Measurements from ENCODE around the gene LDHD.

LDHD gene

DNA sequence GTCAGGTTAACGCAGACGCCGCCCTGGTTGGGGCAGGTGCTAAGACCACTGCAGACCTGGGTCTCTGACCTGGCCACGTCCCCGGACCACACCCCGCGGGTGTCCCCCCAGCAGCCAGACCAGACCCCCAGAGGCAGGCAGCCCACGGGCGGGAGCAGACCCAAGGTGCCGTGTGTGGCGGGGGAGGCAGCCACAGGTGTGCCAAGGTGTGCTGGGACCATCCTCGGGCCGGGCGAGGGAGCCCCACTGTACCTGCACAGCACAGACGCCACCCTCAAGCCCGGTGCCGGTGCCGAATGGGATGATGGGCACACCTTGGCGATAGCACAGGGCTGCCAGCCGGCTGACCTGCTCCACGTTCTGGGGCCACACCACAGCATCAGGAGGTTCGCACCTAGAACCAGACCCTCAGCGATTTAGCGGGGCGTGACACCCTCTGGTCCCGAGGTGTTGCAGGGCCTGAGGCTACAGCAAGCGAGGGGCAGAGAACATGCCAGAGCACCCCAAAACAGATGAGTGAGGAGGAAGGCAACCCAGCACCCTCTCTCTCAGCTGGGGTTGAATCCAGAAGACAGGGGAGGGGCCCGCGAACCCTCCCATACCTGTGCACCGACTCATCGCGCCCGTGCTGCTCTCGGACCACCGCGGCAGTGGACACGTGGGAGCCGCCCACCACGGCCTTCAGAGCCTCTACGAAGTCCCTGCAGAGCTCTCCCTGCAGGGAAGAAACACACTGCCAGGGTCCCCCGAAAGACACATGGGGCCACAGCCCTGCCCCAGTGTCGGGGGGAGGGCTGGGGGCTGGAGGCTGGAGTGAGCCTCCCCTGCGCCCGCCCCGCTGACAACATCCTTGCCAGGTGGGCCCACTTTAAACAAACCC lies 1.4 kb downstream of the LDHD start:
- DNase-seq (ENCODE audit: low spot score) = peak; percentile 0

DNA sequence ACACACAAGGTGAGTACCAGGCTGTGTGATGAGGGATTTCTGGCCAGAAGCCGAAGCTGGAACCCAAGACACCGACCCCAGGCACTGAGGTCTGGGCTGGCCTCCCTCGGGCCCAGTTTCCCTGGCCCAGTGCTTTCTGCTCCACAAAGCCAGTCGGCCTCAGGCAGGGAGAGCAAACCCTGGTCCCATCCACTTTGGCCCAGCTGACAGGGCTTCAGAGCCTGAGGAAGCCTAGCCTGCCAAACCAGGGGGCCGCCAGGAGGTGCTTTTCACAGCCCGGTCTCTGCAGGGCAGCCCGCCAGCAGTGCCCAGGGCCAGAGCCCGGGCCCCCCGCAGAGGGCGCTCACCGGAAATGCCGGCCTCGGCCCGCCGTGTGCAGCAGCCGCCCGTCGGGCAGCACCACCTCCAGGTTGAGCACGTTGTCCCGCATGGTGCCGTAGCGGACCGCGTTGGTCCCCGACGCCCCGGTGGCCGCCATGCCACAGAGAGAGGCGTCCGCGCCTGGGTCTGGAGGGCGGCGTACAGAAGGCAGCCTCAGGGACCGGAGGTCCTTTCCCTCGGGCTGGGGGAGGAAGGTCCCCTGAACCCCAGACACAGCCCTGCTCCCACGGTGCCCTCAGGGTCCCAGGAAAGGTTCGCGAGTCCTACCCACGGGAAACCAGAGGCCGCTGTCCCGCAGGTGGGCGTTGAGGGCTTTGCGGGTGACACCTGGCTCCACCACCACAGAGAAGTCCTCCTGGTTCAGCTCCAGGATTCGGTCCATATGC lies 2.2 kb downstream of the LDHD start:
- peak; percentile 1 for DNase-seq (ENCODE audit: low spot score)

DNA sequence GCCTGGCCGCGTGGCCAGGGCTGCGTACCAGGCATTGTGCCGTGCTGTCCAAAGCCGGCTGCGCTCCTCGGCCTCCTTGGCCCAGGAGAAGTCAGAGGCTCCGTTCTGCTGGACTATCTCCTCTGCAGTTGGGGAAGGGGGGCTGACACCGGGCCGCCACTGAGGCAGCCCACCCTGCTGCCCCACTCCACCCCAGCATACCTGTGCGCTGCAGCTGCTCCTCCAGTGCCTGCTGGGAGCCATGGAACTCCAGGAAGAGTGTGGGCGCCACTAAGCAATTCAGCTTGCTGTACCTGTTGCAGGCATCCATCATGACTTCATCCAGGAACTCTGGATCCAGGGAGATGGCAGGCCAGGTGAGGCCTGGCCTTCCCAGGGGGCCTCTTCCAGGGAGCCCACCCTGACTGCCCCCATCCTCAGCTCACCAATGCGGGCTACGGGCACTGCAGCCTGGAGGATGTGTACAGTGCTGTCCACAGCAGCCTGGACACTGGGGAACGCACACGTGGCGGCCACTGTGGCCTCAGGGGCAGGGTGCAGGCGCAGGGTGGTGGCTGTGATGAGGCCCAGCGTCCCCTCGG lies 2.9 kb downstream of the LDHD start:
- DNase-seq (ENCODE audit: low spot score) = no peak

DNA sequence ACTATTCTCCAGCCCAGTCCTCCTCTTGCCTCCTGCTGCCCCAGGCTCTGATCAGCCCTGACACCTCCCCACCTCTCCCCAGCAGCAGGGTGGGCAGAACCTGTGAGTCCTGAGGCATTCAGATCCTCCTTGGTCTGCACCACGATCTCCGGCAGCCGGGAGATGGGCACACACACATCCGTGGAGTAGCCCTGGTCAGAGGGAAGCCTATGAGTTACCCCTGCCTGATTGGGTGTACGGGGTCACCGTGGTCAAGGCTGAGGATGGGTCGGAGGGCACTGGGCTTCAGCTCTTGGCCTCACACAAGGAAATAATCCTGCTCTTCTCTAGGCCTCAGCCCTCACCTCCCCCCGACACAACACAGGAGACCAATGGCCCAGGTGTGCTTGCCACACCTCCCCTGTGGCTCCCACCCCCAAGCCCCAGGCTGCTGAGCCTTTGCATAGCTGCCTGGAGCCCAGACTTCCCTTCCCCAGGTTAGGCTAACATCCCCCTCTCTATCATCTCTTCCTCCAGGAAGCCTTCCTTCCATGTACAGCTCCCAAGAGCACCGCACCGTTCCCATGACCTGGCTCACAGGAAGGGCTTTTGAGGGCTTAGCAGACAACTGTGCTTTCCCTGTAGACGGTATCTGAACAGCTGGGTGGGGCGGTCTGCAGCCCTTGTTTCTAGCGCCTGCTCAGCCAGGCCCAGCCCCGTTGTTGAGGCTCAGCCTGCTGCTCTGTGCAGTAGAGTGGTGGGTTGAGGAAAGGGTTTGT lies 3.7 kb downstream of the LDHD start:
- peak; percentile 4 for DNase-seq (ENCODE audit: low spot score)

DNA sequence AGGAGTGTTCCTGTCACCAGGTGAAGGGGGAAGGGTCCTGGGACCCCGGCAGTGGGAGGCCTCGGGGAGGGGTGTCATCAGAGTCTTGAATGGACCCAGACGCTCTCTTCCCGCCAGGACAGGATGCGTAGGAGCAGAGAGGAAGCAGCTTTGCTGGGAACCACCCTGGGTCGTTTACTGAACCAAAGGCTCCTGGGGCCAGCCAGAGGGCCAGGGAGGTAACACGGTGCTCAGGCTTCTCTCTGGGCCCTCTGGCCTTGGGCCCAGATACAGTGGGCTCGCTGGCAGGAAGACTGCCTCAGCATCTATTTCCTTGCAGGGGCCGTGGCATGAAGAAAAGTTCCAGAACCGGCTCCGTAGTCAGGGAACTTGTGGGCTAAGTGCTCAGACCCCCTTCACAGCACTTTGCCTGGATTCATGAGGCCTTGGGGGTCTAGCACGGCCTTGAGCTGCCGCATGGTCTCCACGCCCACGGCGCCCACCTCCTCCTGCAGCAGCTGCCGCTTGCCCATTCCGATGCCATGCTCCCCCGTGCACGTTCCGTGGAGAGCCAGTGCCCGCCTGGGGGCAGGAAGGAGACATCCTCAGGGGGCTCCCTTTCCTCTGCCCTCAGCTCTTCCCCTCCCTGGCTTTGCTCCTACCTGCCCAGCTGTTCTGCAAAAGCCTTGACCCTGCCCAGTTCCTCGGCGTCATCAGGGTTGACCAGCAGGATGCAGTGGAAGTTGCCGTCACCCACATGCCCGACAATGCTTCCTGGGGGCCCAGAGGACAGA lies 4.4 kb downstream of the LDHD start:
- DNase-seq (ENCODE audit: low spot score) = peak; percentile 7

DNA sequence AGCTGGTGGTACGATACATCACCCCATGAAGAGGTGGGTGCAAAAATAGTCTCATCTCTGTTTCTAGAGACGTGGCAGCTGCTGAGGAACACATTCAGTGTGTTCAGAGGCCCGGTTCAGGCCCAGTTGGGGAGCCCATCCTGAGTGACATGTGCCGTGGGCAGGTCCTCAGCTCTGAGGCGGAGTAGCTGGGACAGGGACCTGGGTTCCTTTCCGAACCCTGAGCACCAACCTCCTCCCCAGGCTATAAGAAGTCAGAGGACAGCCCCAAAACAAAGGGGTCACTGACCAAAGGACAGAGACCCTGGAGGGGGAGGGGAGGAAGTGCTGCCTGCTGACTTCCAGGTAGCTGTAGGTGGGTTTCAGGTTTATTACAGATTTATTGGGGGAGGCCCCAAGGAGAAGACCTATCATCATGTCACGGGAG lies 5.1 kb downstream of the LDHD start:
- no peak for DNase-seq (ENCODE audit: low spot score)

DNA sequence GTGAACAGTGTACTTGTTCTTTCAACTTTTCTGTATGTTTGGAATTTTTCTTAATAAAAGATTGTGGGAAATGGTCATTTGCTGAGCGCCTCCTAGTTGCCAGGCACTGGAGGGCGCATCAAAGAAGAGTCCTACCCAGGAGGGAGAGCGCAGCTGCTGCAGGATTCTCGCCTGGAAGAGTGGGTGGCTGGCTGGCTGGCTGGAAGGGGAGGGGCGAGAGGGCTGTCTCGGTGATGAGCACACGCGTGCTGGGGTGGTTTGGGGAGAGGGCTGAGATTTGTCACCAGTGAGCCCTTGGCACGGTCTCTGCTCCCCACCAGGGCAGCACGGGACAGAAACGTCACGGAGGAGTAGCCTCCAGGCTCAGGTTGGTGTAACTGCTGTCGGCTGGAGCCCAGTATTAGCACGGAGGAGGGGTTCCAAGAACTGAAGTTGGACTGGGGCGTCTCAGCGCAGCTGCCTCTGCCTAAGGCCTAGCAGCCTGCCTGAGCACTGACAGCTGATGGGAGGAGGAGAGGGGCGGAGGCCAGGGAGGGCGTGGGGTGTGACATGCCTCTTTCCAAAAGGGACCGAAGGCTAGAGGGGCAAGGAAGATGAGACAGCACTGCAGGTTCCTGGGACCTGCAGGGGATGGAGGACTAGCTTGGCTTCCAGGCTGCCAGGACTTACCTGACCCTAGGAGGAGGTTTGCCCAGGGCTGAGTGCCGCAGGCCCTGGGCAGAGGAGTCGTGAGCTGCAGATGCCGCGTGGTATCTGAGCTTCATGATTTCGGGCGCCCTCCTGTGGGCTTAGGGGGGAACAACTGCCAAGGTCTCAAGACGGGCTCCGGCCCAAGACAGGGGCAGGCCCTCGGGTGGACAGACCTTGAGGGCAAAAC lies 5.7 kb downstream of the LDHD start:
- peak; percentile 87 for DNase-seq (ENCODE audit: low spot score)

DNA sequence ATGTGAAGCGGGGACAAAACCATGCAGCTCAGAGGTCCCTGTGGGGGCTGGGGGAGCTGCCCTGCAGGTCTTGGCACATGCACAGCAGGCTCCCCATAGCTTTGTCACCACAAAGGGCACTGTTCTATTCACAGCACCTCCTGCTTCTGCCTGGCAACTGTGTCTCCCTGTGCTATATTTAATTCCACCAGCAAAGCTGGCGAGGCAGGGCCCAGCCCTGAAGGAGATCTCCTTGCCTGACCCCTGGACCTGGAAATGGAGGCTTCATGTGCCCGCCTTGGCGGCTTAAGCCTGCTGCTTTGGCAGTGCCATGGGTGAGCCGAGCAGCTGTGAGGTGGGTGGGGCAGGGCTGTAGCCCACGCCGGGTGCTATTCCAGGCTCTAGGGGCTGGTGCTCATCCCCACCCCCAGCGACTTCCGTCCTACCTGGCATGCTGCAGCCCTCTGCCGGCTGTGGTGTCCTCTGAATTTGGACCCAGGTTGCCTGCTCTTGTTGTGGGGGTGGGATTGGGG lies 6.8 kb downstream of the LDHD start:
- peak; percentile 34 for DNase-seq (ENCODE audit: low spot score)

DNA sequence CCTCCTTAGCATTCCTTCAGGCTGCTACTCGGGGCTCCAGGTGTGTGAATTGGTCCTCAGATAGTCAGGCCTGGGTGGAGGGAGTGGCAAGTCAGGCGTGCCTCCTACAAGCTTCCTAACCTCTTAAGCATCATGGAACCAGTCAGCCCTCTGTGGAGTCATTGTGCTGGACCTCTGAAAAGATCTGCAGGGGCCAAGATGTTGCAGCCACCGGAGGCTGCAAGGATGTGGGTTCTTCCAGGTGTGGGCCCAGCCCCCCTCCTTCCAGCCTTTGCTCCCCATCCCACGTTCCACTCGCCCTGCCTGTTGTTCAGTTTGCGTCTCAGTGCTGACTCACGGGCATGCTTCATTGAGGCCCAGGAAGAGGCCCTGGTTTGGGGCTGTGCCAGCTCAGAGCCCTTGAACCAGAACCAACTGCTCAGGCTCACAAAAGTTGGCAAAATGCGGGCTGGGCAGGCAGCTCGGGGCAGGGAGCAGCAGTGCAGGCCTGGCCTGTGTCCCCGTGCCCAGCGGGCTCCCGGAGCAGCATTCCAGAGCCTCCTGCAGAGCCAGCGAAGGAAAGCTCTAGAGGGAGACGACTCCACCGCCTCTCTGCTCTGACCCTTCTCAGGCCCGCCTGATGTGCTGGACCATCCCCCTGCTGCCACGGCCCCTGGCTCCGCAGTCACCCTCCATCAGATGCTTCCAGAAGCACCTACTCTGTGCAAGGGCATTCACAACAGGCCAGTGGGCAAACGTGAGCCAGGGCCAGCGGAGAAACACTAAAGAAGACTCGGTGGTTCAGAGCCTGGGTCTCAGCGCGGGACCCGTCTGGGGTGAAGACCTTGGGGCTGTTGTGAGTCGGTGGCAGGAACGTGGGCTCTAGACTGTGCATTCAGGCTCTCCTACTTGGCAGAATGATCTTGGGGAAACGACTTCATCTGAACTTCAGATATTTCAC lies 7.5 kb downstream of the LDHD start:
- peak; percentile 54 for DNase-seq (ENCODE audit: low spot score)

DNA sequence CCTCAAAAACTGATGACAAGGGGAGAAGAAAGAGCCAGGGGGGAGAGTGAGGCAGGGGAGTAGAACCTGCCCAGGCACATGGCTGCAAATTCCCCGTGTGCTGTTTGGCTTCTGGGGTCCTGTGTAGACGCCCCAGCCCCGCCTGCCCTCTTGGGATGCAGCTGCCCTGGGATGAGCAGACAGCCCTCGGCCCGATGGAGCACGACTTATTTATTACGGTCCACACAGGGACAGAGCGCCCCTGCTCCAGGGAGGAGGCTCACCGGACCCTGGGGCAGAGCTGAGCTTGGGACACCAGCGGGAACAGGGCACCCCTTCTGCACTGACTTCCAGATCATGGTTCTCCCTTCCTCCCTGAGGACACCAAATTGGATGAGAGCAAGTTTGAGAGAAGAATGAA lies 9.1 kb downstream of the LDHD start:
- DNase-seq (ENCODE audit: low spot score) = no peak

DNA sequence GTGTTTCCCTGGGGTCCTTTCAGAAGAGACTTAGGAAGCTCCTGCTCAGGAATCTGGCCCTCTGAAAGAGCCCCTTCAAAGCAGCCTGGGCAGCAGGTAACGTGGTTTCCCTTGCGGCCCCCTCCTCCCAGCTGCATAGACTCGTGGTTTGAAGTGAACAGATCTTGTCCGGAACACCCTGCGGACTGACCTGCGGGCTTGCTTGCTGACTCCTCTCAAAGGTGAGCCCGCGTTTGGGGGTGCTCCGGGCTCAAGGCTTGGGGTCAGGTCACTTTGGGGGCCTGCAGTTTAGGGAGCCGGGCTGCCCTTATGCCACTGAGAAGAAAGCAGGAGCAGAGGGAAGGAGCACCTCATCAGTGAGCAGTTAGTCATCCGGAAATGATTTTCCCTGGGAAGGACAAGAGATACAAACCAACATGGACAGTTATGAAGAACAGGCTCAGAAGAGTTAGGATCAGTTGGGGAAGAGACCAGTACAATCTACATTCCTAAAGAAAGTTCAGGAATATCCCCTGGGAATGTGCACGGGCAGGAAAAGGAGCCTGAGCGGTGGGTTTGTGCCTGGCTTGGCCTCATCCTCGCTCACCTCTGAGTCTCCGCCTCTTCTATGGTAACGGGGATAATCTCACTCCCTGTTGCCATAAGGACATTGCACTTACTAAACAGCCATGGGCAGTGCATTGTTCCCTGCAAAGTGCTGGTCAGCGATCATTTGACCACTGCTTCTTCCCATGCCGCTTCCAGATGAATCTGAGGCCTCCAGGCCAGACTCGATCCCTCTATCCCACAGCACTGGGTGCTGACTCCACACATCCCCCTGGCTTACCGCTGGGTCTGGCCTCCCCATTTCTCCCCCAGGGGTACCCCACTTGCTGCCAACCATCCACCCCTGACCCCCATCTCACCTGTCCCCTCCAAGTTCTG lies 10.0 kb downstream of the LDHD start:
- DNase-seq (ENCODE audit: low spot score) = peak; percentile 0

DNA sequence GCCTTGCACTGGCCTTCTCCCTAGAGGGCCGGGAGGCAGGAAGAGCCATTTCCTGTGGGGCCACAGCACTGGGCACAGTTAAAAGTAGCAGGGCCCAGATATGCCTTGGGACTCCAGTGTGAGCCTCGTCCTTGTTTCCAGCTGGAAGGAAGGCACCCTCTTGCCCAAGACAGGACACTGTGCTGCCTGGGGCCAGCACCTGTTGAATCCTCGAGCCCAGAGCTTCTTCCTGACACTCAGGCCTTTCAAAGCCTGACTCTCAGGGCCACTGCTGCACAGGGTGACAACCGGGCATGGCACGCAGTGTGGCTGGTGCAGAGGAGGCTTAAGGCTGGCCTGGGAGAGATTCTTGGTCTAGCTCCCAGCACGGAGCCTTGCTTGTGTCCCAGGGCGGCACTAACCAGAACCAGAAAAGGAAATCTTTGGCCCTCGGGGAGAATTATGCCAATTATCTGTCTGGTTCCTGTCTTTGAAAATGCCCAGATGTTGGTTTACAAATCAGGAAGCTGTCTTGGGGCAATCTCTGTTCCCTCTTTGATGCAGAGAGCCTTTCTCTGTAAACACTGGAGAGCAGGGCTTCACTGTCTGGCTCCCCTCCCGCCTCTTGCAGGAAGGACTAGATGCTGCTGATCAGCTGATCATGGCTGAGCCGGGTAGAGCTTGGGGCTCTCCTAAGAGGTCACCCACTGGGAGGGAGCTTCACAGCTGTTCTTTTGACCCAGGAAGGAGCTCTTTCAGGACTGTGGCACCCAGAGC lies 11.1 kb downstream of the LDHD start:
- DNase-seq (ENCODE audit: low spot score) = peak; percentile 17

DNA sequence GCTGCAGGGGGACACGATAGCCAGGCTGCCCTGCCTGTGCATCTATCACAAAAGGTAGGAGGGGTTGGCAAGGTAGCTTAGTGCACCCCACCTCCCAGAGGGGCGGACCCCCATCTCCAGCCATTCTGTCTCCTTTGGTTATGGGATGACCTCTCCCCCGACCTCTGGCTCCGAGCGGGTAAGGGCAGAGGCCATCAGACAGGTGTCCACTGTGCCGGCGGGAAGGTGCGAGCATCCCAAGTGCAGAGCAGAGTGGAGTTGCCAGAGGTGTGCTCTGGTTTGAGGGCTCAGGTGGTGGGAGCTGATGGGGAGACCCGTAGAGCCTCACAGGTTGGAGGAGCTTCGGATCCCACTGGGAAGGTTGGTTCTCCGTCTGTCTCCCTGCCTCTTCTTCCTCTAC lies 11.7 kb downstream of the LDHD start:
- DNase-seq (ENCODE audit: low spot score) = peak; percentile 0

DNA sequence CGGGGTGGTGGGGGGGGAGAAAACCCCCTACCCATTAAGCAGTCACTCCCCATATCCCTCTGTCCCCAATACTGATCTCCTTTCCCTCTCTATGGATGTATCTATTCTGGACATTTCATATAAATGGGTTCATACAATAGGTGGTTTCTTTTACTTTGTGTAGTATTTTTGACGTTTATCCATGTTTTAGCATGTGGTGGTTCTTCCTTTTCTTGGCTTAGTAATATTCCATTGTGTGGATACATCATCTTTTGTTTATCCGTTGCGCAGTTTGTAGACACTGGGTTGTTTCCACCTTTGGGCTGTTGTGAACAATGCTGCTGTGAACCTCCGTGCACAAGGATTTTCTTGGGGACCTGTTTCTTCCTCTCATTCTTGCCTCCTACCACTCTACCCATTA lies 12.6 kb downstream of the LDHD start:
- no peak for DNase-seq (ENCODE audit: low spot score)

DNA sequence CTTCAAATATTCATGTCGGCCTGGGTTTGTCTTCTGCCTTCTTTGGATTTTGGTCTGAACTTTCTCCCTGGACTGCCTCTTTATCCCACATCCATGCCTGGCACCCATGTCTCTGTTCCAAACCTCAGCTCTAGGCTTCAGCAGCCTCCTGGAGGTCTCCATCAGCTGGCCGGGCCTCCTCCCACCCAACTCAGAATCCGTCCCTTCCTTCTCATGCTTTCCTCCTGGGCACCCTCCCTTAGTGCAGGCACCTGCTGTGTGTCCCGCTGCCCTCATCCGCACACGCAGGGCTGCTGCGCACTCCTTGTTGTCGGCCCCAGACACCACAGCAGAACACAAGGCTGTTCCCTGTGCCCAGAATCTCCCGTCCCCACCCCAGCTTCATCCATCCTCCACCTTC lies 14.0 kb downstream of the LDHD start:
- no peak for DNase-seq (ENCODE audit: low spot score)

DNA sequence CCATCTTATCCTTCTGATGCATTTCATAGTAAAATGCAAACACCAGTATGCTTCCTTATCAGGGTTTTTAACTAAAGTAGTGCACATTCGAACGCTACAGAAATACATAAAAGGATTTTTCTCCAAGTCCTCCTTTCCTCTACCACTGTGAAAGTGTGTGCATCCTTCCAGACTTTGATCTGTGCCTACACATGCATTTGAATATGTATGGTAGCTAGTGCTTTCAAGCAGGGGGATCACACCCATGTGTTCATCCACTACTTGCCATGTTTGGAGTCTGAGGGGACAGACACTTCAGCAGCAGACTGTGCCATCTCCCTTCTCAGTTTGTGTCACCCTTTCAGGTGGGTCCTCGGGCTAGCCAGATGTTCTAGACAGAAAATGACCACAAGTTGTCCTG lies 14.9 kb downstream of the LDHD start:
- no peak for DNase-seq (ENCODE audit: low spot score)

DNA sequence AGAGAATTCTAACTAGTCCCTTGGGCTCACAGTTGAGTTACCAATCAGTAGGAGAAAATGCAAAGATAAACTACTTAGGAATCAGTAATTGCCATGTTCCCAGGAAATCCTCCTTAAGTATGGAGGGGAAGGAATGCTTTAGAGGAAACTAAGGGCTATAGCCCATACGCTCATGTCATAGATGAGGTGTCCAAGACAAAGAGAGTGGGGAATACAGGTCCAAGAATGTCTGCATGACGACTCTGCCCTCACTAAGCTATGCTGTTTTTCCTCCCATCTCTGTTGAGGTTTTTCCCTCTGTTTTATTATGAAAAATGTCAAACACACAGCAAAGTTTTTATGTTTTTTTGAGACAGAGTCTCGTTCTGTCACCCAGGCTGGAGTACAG lies 16.0 kb downstream of the LDHD start:
- no peak for DNase-seq (ENCODE audit: low spot score)

Data from germinal center (tissue), 1 donor.